Panc1 (cell line): ENCODE data around the gene MYH11. TPM values are rescaled to one million over a fixed set of nuclear protein-coding genes. Genes with fewer than 3 reads are reported as not detected.
A peak's percentile ranks its signal among the peaks of the same experiment; 100 is the strongest.

Experiments
- ATAC-seq: fragments of 200-7000 bp; cut with Tn5 transposase; 2 replicates; pipeline ENCODE4 v1.9.1; 2020; ENCODE audit warnings: mild to moderate bottlenecking, moderate library complexity
- BruUV-seq: library from RNA; stranded (reverse); fragments of 400-500 nt; replicated peaks from 2 replicates; lab custom pipeline; 2021; lab: Mats Ljungman, UMichigan
- CTCF ChIA-PET: fragments of 300-600 bp; sonication (Branson Sonifier 250); formaldehyde crosslinking; loops from one replicate; lab custom pipeline; 2022; ENCODE audit warnings: antibody characterized with exemption; lab: Charles Lee
- POLR2A ChIA-PET: fragments of 300-600 bp; sonication (Branson Sonifier 250); formaldehyde crosslinking; loops from one replicate; lab custom pipeline; 2022; ENCODE audit warnings: antibody characterized with exemption; lab: Charles Lee
- DNase-seq: peaks from one replicate; pipeline ENCODE4 v3.0.0-alpha.2; 2010; ENCODE audit warnings: low read depth, low spot score
- H3K27ac ChIP-seq: 2 replicates; pipeline ENCODE4 v1.5.1; 2011; ENCODE audit warnings: mild to moderate bottlenecking, low read length, inconsistent platforms
- H3K27me3 ChIP-seq: fragments of 200-500 bp; sonication (Bioruptor generic); 2 replicates; pipeline ENCODE4 v1.6.0; 2014; ENCODE audit warnings: low read length, inconsistent platforms; ENCODE audit not compliant: control insufficient read depth, insufficient read depth
- H3K36me3 ChIP-seq: fragments of 200-500 bp; sonication (Bioruptor generic); 2 replicates; pipeline ENCODE4 v1.5.1; 2014; ENCODE audit warnings: inconsistent platforms, mild to moderate bottlenecking, low read length, moderate library complexity; ENCODE audit not compliant: control insufficient read depth, insufficient read depth
- H3K4me1 ChIP-seq: 2 replicates; pipeline ENCODE4 v1.5.1; 2011; ENCODE audit warnings: inconsistent platforms, mild to moderate bottlenecking, low read length, moderate library complexity; ENCODE audit not compliant: control insufficient read depth, insufficient read depth
- H3K4me3 ChIP-seq, 2 experiments: 2 replicates each; pipeline ENCODE4 v1.5.1; 2011 to 2012; ENCODE audit warnings: low read depth in 2 of 2, low read length in 2 of 2, mild to moderate bottlenecking in 2 of 2, inconsistent platforms in 1 of 2, moderate library complexity in 1 of 2
- H3K9me3 ChIP-seq: fragments of 200-500 bp; sonication (Bioruptor generic); 2 replicates; pipeline ENCODE4 v1.5.1; 2014; ENCODE audit warnings: low read depth, mild to moderate bottlenecking, inconsistent platforms, low read length, moderate library complexity; ENCODE audit not compliant: control insufficient read depth, insufficient read depth
- POLR2AphosphoS5 ChIP-seq: IDR thresholded peaks from 2 replicates; pipeline ENCODE4 v1.6.1; 2012; ENCODE audit warnings: mild to moderate bottlenecking, low read depth, low read length, moderate library complexity
- SIN3A ChIP-seq: IDR thresholded peaks from 2 replicates; pipeline ENCODE4 v1.6.1; 2012; ENCODE audit warnings: low read depth, mild to moderate bottlenecking, low read length, moderate library complexity, borderline replicate concordance; ENCODE audit not compliant: insufficient read depth
- in situ Hi-C: cut with HindIII; loops from 2 replicates; pipeline ENCODE4 v1.10.0; 2016; ENCODE audit warnings: low sequenced_read_pairs, low pct_unique_long_range_greater_than_20kb
- intact Hi-C: fragments of 100-400 bp; cut with micrococcal nuclease; formaldehyde crosslinking; loops from one replicate; pipeline ENCODE4 v1.10.0; 2022; ENCODE audit not compliant: unreplicated experiment
- total RNA-seq: library from RNA; stranded (reverse); gene quantifications from one replicate; pipeline ENCODE4 v1.2.1, GENCODE V29; 2021; ENCODE audit not compliant: unreplicated experiment
- TF ChIP-seq, protein P1 (sequence below), 2 experiments: IDR thresholded peaks; 2 replicates each; pipeline ENCODE4 v1.6.1; 2011 to 2012; ENCODE audit warnings: low read depth in 2 of 2, control low read depth in 1 of 2, low read length in 1 of 2, mild to moderate bottlenecking in 1 of 2, moderate library complexity in 1 of 2; ENCODE audit not compliant: insufficient read depth in 1 of 2

The MYH11 gene
- total RNA-seq, 1 experiment from 2014 or later = 0.51 TPM

DNA sequence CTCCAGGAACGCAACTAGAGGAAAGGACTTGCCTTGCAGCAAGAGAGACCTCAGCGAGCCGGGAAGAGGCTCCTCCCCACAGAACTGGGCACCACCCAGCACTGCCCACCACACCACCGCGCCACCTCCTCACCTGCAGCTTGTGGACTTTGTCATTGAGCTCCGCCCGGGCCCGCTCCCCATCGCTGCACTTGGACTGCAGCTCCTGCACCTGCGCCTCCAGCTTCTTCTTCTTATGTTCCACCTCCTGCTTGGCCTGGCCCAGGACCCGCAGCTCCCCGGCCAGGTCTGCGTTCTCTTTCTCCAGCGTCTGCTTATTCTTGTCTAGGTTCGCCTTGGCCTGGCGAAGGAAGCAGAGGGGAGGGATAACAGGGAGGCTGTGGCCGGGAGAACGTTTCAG lies 130.1 kb downstream of the MYH11 start:
- DNase-seq (no peak), ATAC-seq (no peak)
- Histone ChIP-seq H3K27ac (no peak overlapping the region), H3K4me3 (no peak overlapping the region), H3K4me1 (no peaks in the 10 kb centered on the region), H3K27me3 (no peaks in the 10 kb centered on the region), H3K9me3 (no peaks in the 10 kb centered on the region), H3K36me3 (no peaks in the 10 kb centered on the region)
- intact Hi-C loops = no loop called here
- no peak for TF ChIP-seq POLR2AphosphoS5
- TF ChIP-seq, protein P1, sequence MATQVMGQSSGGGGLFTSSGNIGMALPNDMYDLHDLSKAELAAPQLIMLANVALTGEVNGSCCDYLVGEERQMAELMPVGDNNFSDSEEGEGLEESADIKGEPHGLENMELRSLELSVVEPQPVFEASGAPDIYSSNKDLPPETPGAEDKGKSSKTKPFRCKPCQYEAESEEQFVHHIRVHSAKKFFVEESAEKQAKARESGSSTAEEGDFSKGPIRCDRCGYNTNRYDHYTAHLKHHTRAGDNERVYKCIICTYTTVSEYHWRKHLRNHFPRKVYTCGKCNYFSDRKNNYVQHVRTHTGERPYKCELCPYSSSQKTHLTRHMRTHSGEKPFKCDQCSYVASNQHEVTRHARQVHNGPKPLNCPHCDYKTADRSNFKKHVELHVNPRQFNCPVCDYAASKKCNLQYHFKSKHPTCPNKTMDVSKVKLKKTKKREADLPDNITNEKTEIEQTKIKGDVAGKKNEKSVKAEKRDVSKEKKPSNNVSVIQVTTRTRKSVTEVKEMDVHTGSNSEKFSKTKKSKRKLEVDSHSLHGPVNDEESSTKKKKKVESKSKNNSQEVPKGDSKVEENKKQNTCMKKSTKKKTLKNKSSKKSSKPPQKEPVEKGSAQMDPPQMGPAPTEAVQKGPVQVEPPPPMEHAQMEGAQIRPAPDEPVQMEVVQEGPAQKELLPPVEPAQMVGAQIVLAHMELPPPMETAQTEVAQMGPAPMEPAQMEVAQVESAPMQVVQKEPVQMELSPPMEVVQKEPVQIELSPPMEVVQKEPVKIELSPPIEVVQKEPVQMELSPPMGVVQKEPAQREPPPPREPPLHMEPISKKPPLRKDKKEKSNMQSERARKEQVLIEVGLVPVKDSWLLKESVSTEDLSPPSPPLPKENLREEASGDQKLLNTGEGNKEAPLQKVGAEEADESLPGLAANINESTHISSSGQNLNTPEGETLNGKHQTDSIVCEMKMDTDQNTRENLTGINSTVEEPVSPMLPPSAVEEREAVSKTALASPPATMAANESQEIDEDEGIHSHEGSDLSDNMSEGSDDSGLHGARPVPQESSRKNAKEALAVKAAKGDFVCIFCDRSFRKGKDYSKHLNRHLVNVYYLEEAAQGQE (IDR thresholded peaks at IDR 0.05; ENCODE audit: insufficient read depth in 1 of 2, low read depth in 2 of 2, low read length in 1 of 2) = no peak
- in situ Hi-C loops = no loop called here
- POLR2A ChIA-PET = no interaction called here
- CTCF ChIA-PET = no interaction called here
- BruUV-seq = no TSS peak

DNA sequence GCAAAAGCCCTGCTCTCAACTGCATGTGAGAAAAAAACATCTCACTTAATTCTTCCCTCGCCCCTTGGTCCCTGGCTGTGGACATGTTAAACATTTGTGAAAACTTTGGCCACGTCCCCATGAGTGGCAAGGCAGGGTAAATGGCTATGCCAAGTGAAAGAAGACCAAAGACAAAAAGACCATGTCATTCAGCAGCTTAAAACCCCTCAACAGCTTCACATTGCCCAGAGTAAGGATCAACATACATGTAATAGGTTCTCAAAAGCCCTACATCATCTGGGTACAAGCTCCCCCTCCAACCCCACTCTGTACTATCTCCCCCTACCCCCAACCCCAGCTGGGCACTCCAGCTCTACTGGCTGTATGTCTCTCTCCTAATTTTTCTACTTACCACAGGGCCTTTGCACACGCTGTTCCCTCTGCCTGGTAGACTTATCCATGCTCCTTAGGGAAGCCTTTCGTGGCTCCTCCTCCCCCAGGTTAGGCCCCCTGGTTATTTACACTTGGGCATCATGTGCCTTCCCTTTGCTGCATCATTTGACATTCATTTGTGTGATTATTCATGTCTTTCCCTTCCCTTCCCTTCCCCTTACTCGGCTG lies 131.1 kb downstream of the MYH11 start:
- TSS peak; percentile 60 for BruUV-seq

More for the DNA sequence above, 131.1 kb downstream of the MYH11 start:
- Histone ChIP-seq H3K4me3 (no peak overlapping the region), H3K4me1 (no peaks in the 10 kb centered on the region), H3K9me3 (no peaks in the 10 kb centered on the region), H3K27me3 (no peaks in the 10 kb centered on the region), H3K27ac (no peak overlapping the region), H3K36me3 (no peaks in the 10 kb centered on the region)
- no peak for ATAC-seq
- in situ Hi-C loops (no loop called here), intact Hi-C loops (no loop called here)
- ChIA-PET POLR2A (no interaction called here), CTCF (no interaction called here)
- TF ChIP-seq, protein P1 (IDR thresholded peaks at IDR 0.05; ENCODE audit: insufficient read depth in 1 of 2, low read depth in 2 of 2, low read length in 1 of 2) = no peak
- no peak for TF ChIP-seq SIN3A
- DNase-seq = no peak
